ENCODE measurements around the gene DPP9.

DNA sequence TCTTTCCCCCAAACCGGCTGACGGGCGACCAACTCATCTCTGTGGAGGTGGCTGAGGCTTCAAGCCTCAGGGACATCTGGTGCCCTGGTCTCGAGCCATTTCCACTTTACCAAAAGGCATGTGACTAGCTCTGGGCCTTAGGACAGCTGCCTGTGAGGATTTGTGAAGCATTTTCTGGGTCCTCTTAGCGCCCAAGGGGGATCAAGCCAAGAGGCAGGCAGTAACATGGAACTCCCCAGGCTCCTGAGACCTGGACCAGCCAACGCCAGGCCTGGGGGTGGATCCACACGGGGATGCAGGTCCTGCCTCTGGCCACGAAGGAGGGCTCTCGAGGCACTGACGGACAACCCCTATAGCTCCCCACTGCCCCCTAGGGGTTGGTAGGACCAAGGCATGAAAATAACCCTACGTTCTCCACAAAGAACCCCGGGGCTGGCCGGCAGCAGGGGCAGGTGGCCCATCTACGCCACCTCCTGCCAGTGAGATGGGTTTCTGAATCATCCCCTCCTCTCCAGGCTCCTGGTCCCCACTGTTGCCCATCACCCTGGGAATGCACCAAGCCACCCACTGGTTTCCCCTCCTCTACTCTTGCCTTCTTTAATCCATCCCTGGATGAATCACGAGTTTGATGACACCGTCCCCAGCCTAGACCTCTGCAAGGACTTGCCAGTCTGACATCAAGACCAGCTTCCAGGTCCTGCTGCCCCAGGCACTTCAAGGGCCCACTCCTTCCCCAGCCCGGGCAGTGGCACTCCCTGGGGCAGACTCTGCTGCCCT is 46.5 kb downstream of the DPP9 start:
- no peak for TF ChIP-seq NRF1 (IDR thresholded peaks at IDR 0.05; ENCODE audit: low read depth, low read length)
- TF ChIP-seq, protein P1, sequence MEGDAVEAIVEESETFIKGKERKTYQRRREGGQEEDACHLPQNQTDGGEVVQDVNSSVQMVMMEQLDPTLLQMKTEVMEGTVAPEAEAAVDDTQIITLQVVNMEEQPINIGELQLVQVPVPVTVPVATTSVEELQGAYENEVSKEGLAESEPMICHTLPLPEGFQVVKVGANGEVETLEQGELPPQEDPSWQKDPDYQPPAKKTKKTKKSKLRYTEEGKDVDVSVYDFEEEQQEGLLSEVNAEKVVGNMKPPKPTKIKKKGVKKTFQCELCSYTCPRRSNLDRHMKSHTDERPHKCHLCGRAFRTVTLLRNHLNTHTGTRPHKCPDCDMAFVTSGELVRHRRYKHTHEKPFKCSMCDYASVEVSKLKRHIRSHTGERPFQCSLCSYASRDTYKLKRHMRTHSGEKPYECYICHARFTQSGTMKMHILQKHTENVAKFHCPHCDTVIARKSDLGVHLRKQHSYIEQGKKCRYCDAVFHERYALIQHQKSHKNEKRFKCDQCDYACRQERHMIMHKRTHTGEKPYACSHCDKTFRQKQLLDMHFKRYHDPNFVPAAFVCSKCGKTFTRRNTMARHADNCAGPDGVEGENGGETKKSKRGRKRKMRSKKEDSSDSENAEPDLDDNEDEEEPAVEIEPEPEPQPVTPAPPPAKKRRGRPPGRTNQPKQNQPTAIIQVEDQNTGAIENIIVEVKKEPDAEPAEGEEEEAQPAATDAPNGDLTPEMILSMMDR (IDR thresholded peaks at IDR 0.05; ENCODE audit: control extremely low read depth in 1 of 3, insufficient read depth in 1 of 3, low read depth in 1 of 3, low read length in 3 of 3), result peak; percentile 73 to 95 (median 92)
- no peak for TF ChIP-seq TEAD4 (IDR thresholded peaks at IDR 0.05; ENCODE audit: low read depth, low read length)
- no peak for TF ChIP-seq EP300 (IDR thresholded peaks at IDR 0.05; ENCODE audit: borderline replicate concordance in 1 of 2, low read depth in 2 of 2, low read length in 2 of 2)
- TF ChIP-seq RXRA (IDR thresholded peaks at IDR 0.05; ENCODE audit: insufficient read depth, low read depth, low read length), result no peak
- no peak for TF ChIP-seq JUN (IDR thresholded peaks at IDR 0.05; ENCODE audit: low read depth, low read length)
- no peak for TF ChIP-seq HDAC6 (IDR thresholded peaks at IDR 0.05; ENCODE audit: low read depth, low read length)
- TF ChIP-seq ZNF274 (IDR thresholded peaks at IDR 0.05; ENCODE audit: borderline replicate concordance, extremely low read depth, low read length), result no peak
- TF ChIP-seq POLR2A (IDR thresholded peaks at IDR 0.05; ENCODE audit: control extremely low read depth in 1 of 2, low read depth in 2 of 2, low read length in 2 of 2), result no peak
- TF ChIP-seq EZH2 (IDR thresholded peaks at IDR 0.05; ENCODE audit: low read depth, low read length, severe bottlenecking), result no peak
- TF ChIP-seq RAD21 (IDR thresholded peaks at IDR 0.05 in 1 of 2, conservative IDR thresholded peaks at IDR 0.05 in 1 of 2; ENCODE audit: low read depth in 2 of 2, low read length in 2 of 2), result peak; percentile 24 to 37; a peak in 2 of 4 replicates
- no peak for TF ChIP-seq SRF (IDR thresholded peaks at IDR 0.05; ENCODE audit: low read depth, low read length)
- TF ChIP-seq CEBPB (IDR thresholded peaks at IDR 0.05; ENCODE audit: low read depth, low read length), result no peak
- no peak; the same call in none of the 2 replicates for TF ChIP-seq CREB1 (IDR thresholded peaks at IDR 0.05)
